Stimulated activated CD4-positive, alpha-beta T cell treated with anti-CD3 and anti-CD28 coated beads, TNF-alpha, amount 100 ng/mL, for 48 hours (primary cell): ENCODE measurements around the gene GCK.

Experiments
- DNase-seq, 3 donors: peaks; one replicate each; pipeline ENCODE4 v3.0.0-alpha.2; 2020; ENCODE audit warnings: low read depth in 3 of 3

The GCK gene

GRCh38 chr7:44222776-44223261 lies 33.6 kb upstream of the GCK start:
- DNase-seq = no peak

DNA sequence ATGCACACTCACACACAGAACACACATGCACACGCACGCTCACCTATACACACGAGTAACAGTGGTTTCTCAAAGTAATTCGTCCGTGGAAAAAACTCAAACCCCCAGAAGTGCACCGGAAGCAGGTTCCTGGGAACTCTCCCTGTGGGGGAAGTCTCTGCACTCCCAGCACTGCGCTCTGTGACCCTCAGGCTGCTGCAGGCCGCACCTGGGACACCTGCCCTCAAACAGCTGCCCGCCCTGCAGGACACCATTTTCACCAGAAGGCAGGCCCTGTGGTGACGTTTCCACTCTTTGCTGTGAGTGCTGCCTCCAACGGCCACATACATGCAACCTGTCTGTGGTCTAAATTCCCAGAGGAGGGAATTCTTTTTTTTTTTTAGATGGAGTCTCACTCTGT lies 32.8 kb upstream of the GCK start:
- DNase-seq = no peak

- DNase-seq = no peak
Observed at GRCh38 chr7:44221231-44221791, 32.1 kb upstream of the GCK start.

DNA sequence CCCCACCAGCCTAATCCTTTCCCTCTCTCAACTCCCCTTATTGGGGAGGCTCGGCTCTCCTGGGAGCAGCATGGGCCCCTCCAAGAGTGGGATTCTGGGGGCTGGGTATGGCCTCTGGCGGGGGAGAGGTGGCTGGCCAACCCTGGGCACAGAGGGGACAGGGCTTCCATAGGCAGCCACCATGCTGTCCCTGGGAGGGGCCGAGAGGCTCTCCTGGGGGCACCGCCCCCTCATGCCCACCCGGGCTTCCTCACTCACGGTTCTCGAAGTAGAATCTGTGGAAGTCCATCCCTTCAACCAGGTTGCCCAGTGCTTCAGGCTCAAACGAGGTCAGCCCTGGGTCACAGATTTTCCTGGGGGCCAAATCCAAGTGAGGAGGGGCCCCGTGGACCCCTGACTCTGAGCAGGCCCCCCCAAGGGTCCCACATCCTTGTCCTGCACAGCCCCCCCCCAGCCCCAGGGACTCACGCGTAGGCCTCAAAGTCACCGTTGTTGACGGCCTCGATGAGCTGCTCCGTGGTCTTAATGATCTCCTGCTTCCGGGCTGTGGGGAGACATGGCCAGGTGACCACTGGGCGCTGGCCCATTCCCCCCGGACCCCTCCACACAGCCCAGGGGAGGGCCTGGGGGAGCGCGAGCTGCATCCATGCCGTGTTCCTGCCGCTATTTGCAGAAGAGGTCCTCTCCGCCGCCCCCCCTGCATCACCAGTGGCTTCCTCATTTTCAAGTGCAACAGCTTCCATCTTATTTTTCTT lies 31.3 kb upstream of the GCK start:
- no peak for DNase-seq

DNA sequence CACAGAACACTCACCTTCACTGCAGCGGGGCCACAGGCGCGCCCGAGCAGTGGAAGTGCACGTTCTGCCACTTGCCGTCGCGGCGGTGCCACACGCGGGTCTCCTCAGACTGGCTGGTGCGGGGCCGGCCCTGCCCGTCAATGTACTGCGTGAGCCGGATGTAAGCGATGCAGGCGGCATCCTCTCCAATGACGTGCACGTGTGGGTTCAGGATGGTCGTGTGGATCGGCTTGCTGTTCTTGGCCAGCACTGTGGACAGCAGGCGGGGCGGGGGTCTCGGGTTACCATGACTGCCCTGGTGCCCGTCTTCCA lies 30.8 kb upstream of the GCK start:
- DNase-seq = no peak

- no peak for DNase-seq
Observed at GRCh38 chr7:44219371-44220045, 30.3 kb upstream of the GCK start.

DNA sequence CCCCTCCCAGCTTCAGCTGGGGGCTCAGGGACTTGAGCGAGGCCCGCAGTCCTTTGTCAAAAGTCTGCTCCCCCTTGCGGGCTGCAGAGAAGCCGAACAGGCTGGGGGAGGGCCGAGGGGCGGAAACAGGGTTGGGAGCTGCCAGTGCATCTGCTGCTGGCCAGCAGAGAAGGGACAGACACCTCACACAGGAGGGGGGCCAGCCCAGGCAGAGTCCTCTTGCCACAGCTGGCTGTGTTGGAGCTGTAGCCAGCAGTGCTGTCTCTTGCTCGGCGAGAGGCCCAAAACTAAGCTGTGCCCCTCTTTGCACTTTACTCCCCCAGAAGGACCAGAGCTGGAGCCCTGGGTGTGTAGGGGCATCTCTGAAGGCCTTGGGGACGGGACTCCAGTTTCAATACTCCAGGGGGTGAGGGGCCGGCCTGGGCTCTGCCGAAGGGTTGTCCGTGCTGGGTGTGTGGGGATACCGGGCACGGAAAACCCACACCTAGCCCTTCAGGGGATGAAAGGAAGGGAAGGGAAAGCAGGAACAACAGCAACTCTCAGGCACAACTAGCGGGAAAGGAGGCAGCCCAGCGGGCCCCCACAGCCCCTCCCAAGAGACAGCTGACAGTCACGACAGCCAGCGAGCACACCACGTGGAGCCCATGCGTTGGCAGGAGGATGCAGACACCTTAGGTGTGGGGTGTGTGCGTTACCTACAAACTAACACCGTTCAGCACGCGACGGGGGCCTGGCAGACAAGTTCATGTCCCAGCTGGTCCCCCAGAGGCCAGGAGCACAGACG lies 29.4 kb upstream of the GCK start:
- DNase-seq = no peak

GRCh38 chr7:44217852-44218402 lies 28.7 kb upstream of the GCK start:
- no peak for DNase-seq

DNA sequence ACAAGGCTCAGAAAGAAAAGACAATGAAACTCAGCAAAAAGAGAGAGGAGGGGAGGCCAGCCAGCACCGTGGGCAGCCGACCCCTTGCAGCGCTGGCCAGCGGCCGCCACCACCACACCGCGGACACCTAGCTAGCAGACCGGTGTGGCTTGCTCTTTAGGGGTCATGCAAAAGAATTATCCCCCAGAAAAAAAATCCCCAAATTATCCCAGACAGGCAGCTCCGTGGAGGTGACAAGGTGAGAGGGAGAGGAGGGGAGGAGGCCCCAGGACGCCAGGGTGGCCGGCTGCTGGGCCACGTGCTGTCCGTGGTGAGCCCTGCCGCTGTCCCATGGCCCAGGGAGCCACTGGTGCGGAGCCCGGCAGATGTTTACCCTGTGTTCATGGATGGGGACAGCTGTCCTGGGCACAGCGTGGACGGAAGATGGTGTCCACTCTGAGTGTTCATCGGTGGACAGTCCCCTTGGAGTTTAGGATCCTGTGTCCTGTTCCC lies 28.0 kb upstream of the GCK start:
- DNase-seq = no peak

- no peak for DNase-seq
Observed at GRCh38 chr7:44216521-44217222, 27.4 kb upstream of the GCK start.

DNA sequence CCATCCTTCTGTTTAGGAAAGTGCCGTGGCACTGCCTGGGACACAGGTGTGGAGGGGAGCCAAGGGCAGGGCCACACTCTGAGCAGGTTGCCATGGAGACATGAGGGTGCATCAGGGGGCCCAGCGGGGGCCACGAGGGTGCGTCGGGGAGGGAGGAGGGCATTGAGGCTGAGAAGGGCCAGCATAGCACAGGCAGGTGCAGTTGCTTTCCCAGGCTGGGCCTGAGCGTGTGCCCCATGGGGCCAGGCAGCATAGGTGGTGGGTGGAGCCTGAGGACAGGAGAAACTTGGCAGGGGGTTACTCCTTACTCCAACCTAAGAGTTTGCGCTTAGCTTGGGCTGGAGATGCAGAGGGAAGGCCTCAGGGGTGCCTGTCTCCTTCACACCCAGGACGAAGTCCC lies 26.8 kb upstream of the GCK start:
- DNase-seq = no peak

- DNase-seq = no peak
Observed at GRCh38 chr7:44215531-44215930, 26.3 kb upstream of the GCK start.

DNA sequence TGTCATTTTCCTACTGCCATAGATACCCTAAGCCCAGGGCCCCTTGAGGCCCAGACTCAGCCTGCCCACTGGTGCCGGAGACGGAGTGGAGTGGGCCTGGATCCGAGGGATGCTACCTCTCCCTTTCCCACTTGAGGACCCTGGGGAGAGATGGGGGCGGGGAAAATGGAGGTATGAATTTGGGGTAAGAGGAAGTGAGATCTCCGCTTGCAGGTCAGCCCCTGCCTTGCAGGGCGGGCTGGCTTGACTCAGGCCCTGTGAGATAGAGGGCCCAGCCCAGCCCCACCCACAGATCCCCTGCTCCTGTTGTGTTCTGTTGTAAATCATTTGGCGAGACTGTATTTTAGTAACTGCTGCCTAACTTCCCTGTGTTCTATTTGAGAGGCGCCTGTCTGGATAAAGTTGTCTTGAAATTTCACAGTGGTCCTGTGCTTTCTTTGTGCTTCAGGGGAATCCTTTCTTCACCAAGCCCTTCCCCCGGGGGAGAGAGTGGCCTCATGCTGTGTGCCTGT lies 24.7 kb upstream of the GCK start:
- DNase-seq = no peak

GRCh38 chr7:44213206-44213876 lies 24.1 kb upstream of the GCK start:
- no peak for DNase-seq

DNA sequence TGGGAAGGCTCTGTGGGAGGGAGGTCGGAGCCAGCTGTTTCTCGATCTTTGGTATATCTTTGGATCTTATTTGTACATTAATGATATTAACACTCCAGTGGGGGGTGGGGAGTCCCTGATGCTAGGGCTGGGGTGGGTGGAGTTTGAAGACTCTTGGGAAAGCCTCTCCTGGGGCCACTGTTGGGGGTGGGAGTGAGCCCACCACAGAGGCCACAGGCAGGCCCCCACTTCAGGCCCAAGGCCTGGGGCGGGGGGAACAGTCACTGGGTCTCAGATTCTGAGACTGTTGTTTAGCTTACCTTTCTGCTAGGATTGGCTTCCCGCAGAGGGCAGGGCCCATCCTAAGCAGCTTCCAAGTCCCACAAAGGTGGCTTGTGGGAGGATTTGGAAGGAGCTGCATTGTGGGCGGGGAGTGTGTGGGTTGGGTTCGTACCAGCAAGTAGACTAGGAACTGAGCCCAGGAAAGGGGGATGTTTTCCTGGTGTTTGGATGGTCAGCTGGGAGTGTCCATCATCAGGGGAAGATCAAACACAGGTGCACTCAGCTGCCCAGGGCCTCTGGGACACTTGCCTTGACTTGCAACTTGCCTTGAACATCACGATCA lies 23.4 kb upstream of the GCK start:
- no peak for DNase-seq

DNA sequence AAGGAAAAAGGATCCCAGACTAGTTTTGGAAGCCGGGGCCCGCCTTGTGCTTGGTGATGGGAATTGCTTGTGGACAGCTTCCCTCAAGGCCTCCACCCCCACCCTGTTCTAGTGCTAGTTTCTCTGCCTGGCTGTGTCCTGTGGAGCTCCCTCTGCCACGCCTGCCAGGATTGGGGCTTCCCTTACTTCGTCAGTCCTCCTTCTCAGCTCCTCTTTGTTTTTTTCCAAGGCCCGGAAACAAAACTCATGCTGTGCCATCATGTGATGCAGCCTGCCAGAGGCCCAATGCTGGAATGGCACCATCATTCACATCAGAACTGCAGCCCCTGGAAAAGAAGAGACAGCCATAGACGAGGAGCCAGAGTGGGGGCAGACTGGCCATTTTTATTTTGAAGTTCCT lies 22.8 kb upstream of the GCK start:
- no peak for DNase-seq

GRCh38 chr7:44211126-44211675 lies 22.0 kb upstream of the GCK start:
- no peak for DNase-seq

DNA sequence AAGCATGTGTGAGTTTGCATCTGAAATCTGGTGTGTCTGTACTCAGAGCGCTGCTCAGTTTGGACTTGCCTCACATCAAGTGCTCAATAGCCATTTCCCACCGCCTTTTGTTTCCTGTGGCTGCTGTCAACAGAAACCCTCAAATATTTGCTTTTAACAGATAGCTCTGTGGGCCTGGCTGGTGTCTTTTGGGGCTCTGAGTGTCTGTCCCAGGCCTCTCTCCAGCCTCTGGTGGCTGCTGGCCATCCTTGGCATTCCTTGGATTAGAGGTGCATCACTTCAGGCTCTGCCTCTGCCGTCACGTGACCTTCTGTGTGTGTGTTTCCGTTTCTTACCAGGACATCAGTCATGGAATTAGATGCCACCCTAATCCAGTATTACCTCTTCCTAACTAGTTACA lies 20.9 kb upstream of the GCK start:
- no peak for DNase-seq

DNA sequence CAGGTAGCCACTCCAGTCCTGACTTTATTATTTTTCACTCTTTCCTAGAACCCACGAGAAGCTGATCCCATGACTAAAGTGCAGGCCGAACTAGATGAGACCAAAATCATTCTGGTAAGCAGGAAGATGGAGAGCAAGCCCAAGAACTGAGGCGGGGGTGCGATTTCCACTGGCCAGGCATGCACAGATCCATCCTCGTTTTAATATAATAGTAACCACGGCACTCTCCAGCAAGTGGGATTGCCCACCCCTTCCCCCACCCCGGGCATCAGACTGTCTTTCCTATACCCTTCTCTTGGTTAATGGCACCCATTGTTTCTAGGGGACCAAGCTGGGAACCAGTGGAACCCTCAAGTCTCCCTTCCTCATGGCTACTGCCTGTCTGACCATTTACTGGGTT lies 18.8 kb upstream of the GCK start:
- no peak for DNase-seq

DNA sequence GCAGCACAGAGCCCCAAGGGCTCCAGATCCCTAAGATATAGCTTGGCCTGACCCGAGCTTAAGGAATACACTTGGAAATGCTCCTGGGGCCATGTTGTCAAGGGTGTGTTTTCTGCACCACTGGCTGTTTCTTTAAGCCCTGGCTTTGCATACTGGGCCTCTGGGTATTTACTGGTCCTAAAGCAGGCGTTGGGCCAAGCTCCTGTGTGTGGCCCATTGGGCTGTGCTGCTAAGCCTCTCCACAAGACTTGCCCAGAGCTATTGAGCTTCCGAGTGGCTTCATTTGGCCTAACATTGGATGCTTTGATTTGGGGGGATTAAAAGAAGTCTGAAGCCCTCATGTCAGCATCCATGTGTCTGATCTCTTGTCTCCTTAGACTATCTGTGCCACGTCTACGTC lies 16.8 kb upstream of the GCK start:
- no peak for DNase-seq
